Body of pancreas (tissue), 4 donors: ENCODE measurements around the gene BRMS1.

Experiments
- CTCF ChIP-seq, 7 experiments: fragments of 450-650 bp in 4 of 7; fragments of 200-600 bp in 3 of 7; sonication (generic) in 3 of 7; IDR thresholded peaks; one replicate each; pipeline ENCODE4 v1.5.1; 2016 to 2019; ENCODE audit warnings: antibody characterized with exemption in 7 of 7
- POLR2A ChIP-seq, 3 donors: fragments of 450-650 bp; IDR thresholded peaks; one replicate each; pipeline ENCODE4 v1.6.1; 2016; ENCODE audit warnings: antibody characterized with exemption in 3 of 3, mild to moderate bottlenecking in 2 of 3

GRCh38 chr11:66297610-66298009, 47.3 kb downstream of the BRMS1 start:
- TF ChIP-seq CTCF (IDR thresholded peaks at IDR 0.05) (no peak), POLR2A (IDR thresholded peaks at IDR 0.05) (no peak)
